ENCODE results near the gene PCBP3. TPM values are rescaled to one million over a fixed set of nuclear protein-coding genes. Genes with fewer than 3 reads are reported as not detected.
A peak's percentile ranks its signal among the peaks of the same experiment; 100 is the strongest.

Gene PCBP3
- total RNA-seq, 1 donor from 2014 or later: 2.5 TPM

- H3K4me1 Mint-ChIP-seq (ENCODE audit: unreplicated experiment): no peaks in the 10 kb centered on the region
- H3K27me3 Mint-ChIP-seq (ENCODE audit: unreplicated experiment): peaks cover 4% of the 10 kb centered on the region
- no peak overlapping the region for H3K4me3 Mint-ChIP-seq (ENCODE audit: unreplicated experiment)
- TF ChIP-seq CTCF (IDR thresholded peaks at IDR 0.05; ENCODE audit: unreplicated experiment): no peak
- DNase-seq (ENCODE audit: low spot score): peak; percentile 2
- no peak overlapping the region for H3K27ac Mint-ChIP-seq (ENCODE audit: unreplicated experiment)
- peaks cover 2% of the 10 kb centered on the region for H3K36me3 Mint-ChIP-seq (ENCODE audit: low read depth, unreplicated experiment)
- no peaks in the 10 kb centered on the region for H3K9me3 Mint-ChIP-seq (ENCODE audit: unreplicated experiment)
Measured at GRCh38 chr21:45990049-45990711, 346.7 kb downstream of the PCBP3 start.

GRCh38 chr21:45990741-45991605 lies 347.4 kb downstream of the PCBP3 start:
- no peaks in the 10 kb centered on the region for H3K36me3 Mint-ChIP-seq (ENCODE audit: low read depth, unreplicated experiment)
- H3K4me1 Mint-ChIP-seq (ENCODE audit: unreplicated experiment): no peaks in the 10 kb centered on the region
- no peak overlapping the region for H3K27ac Mint-ChIP-seq (ENCODE audit: unreplicated experiment)
- H3K27me3 Mint-ChIP-seq (ENCODE audit: unreplicated experiment): peaks cover 2% of the 10 kb centered on the region
- no peak for TF ChIP-seq CTCF (IDR thresholded peaks at IDR 0.05; ENCODE audit: unreplicated experiment)
- no peaks in the 10 kb centered on the region for H3K9me3 Mint-ChIP-seq (ENCODE audit: unreplicated experiment)
- no peak overlapping the region for H3K4me3 Mint-ChIP-seq (ENCODE audit: unreplicated experiment)
- DNase-seq (ENCODE audit: low spot score): peak; percentile 2

- Mint-ChIP-seq H3K36me3 (ENCODE audit: low read depth, unreplicated experiment) (no peaks in the 10 kb centered on the region), H3K9me3 (ENCODE audit: unreplicated experiment) (no peaks in the 10 kb centered on the region), H3K4me1 (ENCODE audit: unreplicated experiment) (no peaks in the 10 kb centered on the region), H3K4me3 (ENCODE audit: unreplicated experiment) (no peak overlapping the region), H3K27ac (ENCODE audit: unreplicated experiment) (no peak overlapping the region), H3K27me3 (ENCODE audit: unreplicated experiment) (peaks cover 2% of the 10 kb centered on the region)
- DNase-seq (ENCODE audit: low spot score): peak; percentile 1
- TF ChIP-seq CTCF (IDR thresholded peaks at IDR 0.05; ENCODE audit: unreplicated experiment): no peak
Measured at GRCh38 chr21:45991606-45992300, 348.2 kb downstream of the PCBP3 start.

Other genes with a start within 250 kb of the PCBP3 start
- gene COL18A1, start 238.6 kb upstream of the PCBP3 start, total RNA-seq (ENCODE audit: unreplicated experiment): 61.1 TPM
- 27.1 TPM for gene SLC19A1, start 101.3 kb upstream of the PCBP3 start, total RNA-seq (ENCODE audit: unreplicated experiment)